GM12875 (cell line): Measurements from ENCODE around the gene TXNRD1.

ENCODE experiments used
- H3K4me3 ChIP-seq: one replicate; pipeline ENCODE4 v1.5.1; 2011; ENCODE audit warnings: low read depth, low read length, control low read depth
- TF ChIP-seq, protein P1 (sequence below): IDR thresholded peaks from 2 replicates; pipeline ENCODE4 v1.5.1; 2011; ENCODE audit warnings: low read depth, mild to moderate bottlenecking, control low read depth, inconsistent platforms, low read length, moderate library complexity, borderline replicate concordance; ENCODE audit not compliant: insufficient read depth

TXNRD1 gene

GRCh38 chr12:104295954-104296353 lies 80.4 kb downstream of the TXNRD1 start:
- H3K4me3 ChIP-seq: no peak overlapping the region
- TF ChIP-seq, protein P1, sequence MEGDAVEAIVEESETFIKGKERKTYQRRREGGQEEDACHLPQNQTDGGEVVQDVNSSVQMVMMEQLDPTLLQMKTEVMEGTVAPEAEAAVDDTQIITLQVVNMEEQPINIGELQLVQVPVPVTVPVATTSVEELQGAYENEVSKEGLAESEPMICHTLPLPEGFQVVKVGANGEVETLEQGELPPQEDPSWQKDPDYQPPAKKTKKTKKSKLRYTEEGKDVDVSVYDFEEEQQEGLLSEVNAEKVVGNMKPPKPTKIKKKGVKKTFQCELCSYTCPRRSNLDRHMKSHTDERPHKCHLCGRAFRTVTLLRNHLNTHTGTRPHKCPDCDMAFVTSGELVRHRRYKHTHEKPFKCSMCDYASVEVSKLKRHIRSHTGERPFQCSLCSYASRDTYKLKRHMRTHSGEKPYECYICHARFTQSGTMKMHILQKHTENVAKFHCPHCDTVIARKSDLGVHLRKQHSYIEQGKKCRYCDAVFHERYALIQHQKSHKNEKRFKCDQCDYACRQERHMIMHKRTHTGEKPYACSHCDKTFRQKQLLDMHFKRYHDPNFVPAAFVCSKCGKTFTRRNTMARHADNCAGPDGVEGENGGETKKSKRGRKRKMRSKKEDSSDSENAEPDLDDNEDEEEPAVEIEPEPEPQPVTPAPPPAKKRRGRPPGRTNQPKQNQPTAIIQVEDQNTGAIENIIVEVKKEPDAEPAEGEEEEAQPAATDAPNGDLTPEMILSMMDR: no peak

- TF ChIP-seq, protein P1: no peak
- no peak overlapping the region for H3K4me3 ChIP-seq
These were observed 81.1 kb downstream of the TXNRD1 start for GRCh38 chr12:104296718-104297117.

DNA sequence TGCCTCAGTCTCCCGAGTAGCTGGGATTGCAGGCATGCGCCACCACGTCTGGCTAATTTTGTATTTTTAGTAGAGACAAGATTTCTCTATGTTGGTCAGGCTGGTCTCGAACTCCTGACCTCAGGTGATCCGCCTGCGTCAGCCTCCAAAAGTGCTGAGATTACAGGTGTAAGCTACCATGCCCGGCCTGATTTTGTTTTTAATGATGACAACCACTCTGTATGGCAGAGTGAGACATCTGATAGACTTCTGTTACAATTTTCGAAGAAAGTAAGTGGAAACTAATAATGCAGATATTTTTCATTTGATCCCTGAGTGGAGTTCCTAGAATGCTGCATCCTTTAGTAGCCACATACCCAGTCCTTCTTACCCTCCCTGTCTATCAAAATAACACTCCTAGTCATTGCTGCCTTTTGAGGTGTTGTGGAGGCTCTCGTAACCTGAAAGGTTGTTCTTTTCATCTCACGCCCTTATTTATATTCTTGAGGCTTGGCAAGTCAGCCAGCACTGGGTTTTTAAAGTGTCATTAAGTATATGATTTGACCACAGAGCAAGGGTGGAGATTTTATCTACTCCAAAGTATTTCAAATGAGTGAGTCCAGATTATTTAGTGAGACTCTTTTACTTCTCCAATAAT lies 82.0 kb downstream of the TXNRD1 start:
- H3K4me3 ChIP-seq: no peak overlapping the region
- TF ChIP-seq, protein P1: no peak

- no peak overlapping the region for H3K4me3 ChIP-seq
These were observed 84.4 kb downstream of the TXNRD1 start for GRCh38 chr12:104299842-104300481.

DNA sequence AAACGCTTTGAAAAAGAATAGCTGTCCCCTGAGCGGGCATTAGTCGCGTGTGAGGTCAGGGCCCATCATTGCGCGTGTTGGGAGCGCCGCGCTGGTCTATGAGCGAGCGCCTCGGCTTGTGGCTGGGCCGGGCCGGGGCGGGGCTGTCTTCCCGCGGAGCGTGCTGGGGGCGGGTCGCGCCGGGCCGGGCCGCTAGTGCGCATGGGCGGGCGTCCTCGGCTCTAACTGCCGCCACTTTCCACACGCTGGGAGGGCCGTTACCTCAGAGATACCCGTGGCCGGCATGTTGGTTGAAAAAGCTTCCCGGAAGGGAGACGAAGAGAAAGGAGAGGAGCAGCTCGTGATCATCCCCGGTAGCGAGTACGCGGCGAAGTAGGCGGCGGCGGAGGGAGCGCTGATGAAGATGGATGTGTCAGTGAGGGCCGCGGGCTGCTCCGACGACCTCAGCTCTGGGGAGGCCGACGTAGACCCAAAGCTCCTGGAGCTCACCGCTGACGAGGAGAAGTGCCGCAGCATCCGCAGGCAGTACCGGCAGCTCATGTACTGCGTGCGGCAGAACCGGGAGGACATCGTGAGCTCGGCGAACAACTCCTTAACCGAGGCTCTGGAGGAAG lies 88.1 kb downstream of the TXNRD1 start, which contains the start of gene EID3:
TSS of gene EID3 (plus strand) at position 202 of the 614 bp plus-strand sequence. CDS start at position 398, 196 bp downstream.
- no peak within 1 kb of the TSS for H3K4me3 ChIP-seq
- TF ChIP-seq, protein P1: no peak

More at GRCh38 chr12:104299842-104300481, 84.4 kb downstream of the TXNRD1 start:
- TF ChIP-seq, protein P1: no peak

DNA sequence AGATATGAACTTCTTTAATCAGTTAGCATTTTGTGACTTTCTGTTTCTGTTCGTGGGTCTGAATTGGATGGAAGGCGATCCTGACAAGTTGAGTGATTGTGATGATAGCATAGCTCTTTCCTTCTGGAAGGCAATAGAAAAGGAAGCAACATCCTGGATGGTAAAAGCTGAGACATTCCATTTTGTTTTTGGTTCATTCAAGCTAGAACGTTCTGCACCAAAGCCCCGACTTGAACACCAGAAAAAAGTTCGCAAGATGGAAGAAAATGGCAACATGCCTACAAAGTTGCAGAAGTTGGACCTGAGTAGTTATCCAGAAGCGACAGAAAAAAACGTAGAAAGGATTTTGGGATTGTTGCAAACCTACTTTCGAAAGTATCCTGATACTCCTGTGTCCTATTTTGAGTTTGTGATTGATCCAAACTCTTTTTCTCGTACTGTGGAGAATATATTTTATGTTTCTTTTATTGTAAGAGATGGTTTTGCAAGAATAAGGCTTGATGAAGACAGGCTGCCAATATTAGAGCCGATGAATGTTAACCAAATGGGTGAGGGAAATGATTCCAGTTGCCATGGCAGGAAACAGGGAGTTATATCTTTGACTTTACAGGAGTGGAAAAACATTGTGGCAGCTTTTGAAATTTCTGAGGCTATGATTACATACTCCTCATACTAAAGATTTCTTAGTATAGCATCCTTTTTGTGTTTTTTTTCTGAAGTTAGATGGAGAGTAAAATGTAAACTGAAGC lies 88.9 kb downstream of the TXNRD1 start:
- no peak overlapping the region for H3K4me3 ChIP-seq
- TF ChIP-seq, protein P1: no peak
